ENCODE data around the gene PSTPIP2. TPM values are rescaled to one million over a fixed set of nuclear protein-coding genes. Genes with fewer than 3 reads are reported as not detected.

Gene PSTPIP2
- total RNA-seq, 1 donor from 2014 or later = 1.6 TPM

GRCh38 chr18:45991788-45992187, 80.3 kb downstream of the PSTPIP2 start:
- H3K27ac ChIP-seq = no peak overlapping the region
- no peaks in the 10 kb centered on the region for H3K4me1 ChIP-seq
- no peak for TF ChIP-seq CTCF (IDR thresholded peaks at IDR 0.05)
- no peaks in the 10 kb centered on the region for H3K9me3 ChIP-seq
- intact Hi-C loops (cut with DNase I) = no loop called here
- peaks cover 0 to 15% of the 10 kb centered on the region in 2 donors for H3K36me3 ChIP-seq
- no peak for DNase-seq (ENCODE audit: low spot score in 2 of 2)
- H3K4me3 ChIP-seq = no peak overlapping the region
- no peaks in the 10 kb centered on the region for H3K27me3 ChIP-seq

- no peak for DNase-seq (ENCODE audit: low spot score in 2 of 2)
- Histone ChIP-seq H3K27ac (no peak overlapping the region), H3K4me1 (no peaks in the 10 kb centered on the region), H3K9me3 (no peaks in the 10 kb centered on the region), H3K4me3 (no peak overlapping the region), H3K36me3 (peaks cover 0 to 3% of the 10 kb centered on the region in 2 donors), H3K27me3 (no peaks in the 10 kb centered on the region)
- intact Hi-C loops (cut with DNase I) = no loop called here
- TF ChIP-seq CTCF (IDR thresholded peaks at IDR 0.05) = no peak
These were observed 87.4 kb downstream of the PSTPIP2 start for GRCh38 chr18:45984546-45985235.

- DNase-seq (ENCODE audit: low spot score in 2 of 2) = no peak
- no peak overlapping the region for H3K27ac ChIP-seq
- intact Hi-C loops (cut with DNase I) = no loop called here
- no peaks in the 10 kb centered on the region for H3K9me3 ChIP-seq
- H3K4me1 ChIP-seq = no peaks in the 10 kb centered on the region
- TF ChIP-seq CTCF (IDR thresholded peaks at IDR 0.05) = no peak
- no peaks in the 10 kb centered on the region for H3K27me3 ChIP-seq
- peaks cover 0 to 3% of the 10 kb centered on the region in 2 donors for H3K36me3 ChIP-seq
- no peak overlapping the region for H3K4me3 ChIP-seq
These were observed 90.2 kb downstream of the PSTPIP2 start for GRCh38 chr18:45981821-45982220.

GRCh38 chr18:45980229-45980628, 91.8 kb downstream of the PSTPIP2 start:
- Histone ChIP-seq H3K9me3 (no peaks in the 10 kb centered on the region), H3K4me1 (no peaks in the 10 kb centered on the region), H3K27me3 (no peaks in the 10 kb centered on the region), H3K4me3 (no peak overlapping the region), H3K27ac (no peak overlapping the region), H3K36me3 (peaks cover 0 to 3% of the 10 kb centered on the region in 2 donors)
- DNase-seq (ENCODE audit: low spot score in 2 of 2) = no peak
- intact Hi-C loops (cut with DNase I) = no loop called here
- TF ChIP-seq CTCF (IDR thresholded peaks at IDR 0.05) = no peak

DNA sequence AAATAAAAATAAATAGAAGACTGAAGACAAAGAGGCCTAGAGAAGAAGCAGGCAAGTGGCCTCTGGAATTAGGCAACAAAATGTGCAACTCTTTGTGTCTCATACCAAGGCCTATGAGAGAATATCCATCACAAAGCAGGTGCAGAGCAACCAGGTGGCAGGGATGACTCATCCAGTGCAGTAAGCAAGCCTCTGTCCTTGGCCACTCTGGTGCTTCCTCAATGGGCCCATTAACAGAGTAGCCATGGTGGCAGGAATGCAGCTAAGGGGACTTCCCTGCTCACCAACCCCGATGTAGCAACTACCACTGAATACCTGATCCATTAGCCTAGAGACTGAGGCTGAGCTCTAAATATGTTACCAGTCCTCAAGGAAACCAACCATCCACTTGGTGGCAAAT, 94.0 kb downstream of the PSTPIP2 start:
- no peaks in the 10 kb centered on the region for H3K4me1 ChIP-seq
- H3K9me3 ChIP-seq = no peaks in the 10 kb centered on the region
- DNase-seq (ENCODE audit: low spot score in 2 of 2) = no peak
- H3K36me3 ChIP-seq = no peaks in the 10 kb centered on the region
- no peak for TF ChIP-seq CTCF (IDR thresholded peaks at IDR 0.05)
- no peaks in the 10 kb centered on the region for H3K27me3 ChIP-seq
- no peak overlapping the region for H3K4me3 ChIP-seq
- intact Hi-C loops (cut with DNase I) = no loop called here
- no peak overlapping the region for H3K27ac ChIP-seq

DNA sequence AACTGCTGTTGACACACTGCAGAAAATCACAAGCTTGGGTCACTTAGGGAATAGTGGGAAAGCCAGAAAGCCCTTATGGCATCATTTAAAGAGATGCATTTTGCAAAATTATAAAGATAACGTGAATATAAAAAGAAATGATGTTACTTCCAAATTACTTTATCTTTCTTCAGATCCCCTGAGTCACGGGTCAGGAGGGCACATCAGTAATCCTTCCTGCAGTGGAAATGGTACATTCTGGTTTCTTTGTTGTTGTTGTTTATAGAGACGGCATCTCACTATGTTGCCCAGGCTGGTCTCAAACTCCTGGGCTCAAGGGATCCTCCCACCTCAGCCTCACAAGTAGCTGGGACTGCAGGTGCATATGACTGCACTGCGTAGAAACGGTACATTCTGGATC, 95.1 kb downstream of the PSTPIP2 start:
- DNase-seq (ENCODE audit: low spot score in 2 of 2) = no peak
- intact Hi-C loops (cut with DNase I) = no loop called here

More for the DNA sequence above, 95.1 kb downstream of the PSTPIP2 start:
- no peak for TF ChIP-seq CTCF (IDR thresholded peaks at IDR 0.05)
- Histone ChIP-seq H3K27me3 (no peaks in the 10 kb centered on the region), H3K9me3 (no peaks in the 10 kb centered on the region), H3K4me3 (no peak overlapping the region), H3K36me3 (no peaks in the 10 kb centered on the region), H3K4me1 (no peaks in the 10 kb centered on the region), H3K27ac (no peak overlapping the region)

Measured in ascending aorta (tissue), 2 donors.